Measurements from ENCODE around the gene CCDC167. TPM values are rescaled to one million over a fixed set of nuclear protein-coding genes. Genes with fewer than 3 reads are reported as not detected.

CCDC167 gene
- total and polyA plus RNA-seq, 8 donors, result 4.3 to 12.4 (median 7.0) TPM

- intact Hi-C loops (cut with DNase I), result loop anchor here in 1 of 3 donors (5.0 kb wide), 2 partner anchors 87 to 212 kb away; no protein-coding TSS in a partner anchor
- H3K27me3 ChIP-seq, result no peaks in the 10 kb centered on the region
- TF ChIP-seq CTCF (IDR thresholded peaks at IDR 0.05), result no peak
- WGBS, 2 donors, result 73 to 80% methylated on average over 1 of the region's 1 CpG
- ATAC-seq (no peak), FAIRE-seq (no peak), DNase-seq (no peak)
- peaks cover 1 to 19% (median 3%) of the 10 kb centered on the region in 3 donors for H3K36me3 ChIP-seq
- H3K4me1 ChIP-seq, result no peaks in the 10 kb centered on the region
- no peaks in the 10 kb centered on the region for H3K9me3 ChIP-seq
- no peak overlapping the region for H3K4me3 ChIP-seq
- H3K27ac ChIP-seq, result no peak overlapping the region
These were observed 19.5 kb downstream of the CCDC167 start for GRCh38 chr6:37480118-37480736.

GRCh38 chr6:37479266-37479854 lies 20.3 kb downstream of the CCDC167 start:
- peaks cover 3 to 28% (median 9%) of the 10 kb centered on the region in 3 donors for H3K36me3 ChIP-seq

GRCh38 chr6:37478827-37479226 lies 20.9 kb downstream of the CCDC167 start:
- DNase-seq, result no peak
- Histone ChIP-seq H3K27ac (no peak overlapping the region), H3K27me3 (no peaks in the 10 kb centered on the region), H3K36me3 (peaks cover 3 to 31% (median 9%) of the 10 kb centered on the region in 3 donors), H3K9me3 (no peaks in the 10 kb centered on the region), H3K4me3 (no peak overlapping the region), H3K4me1 (no peaks in the 10 kb centered on the region)
- 88 to 95% methylated on average over 7 of the region's 7 CpGs for WGBS, 2 donors
- FAIRE-seq, result no peak
- intact Hi-C loops (cut with DNase I), result no loop called here
- ATAC-seq, result no peak
- no peak for TF ChIP-seq CTCF (IDR thresholded peaks at IDR 0.05)

More at GRCh38 chr6:37479266-37479854, 20.3 kb downstream of the CCDC167 start:
- intact Hi-C loops (cut with DNase I), result no loop called here
- WGBS, 2 donors, result 91 to 96% methylated on average over 6 of the region's 6 CpGs
- no peak for TF ChIP-seq CTCF (IDR thresholded peaks at IDR 0.05)
- FAIRE-seq (no peak), DNase-seq (no peak), ATAC-seq (no peak)
- no peaks in the 10 kb centered on the region for H3K9me3 ChIP-seq
- H3K27ac ChIP-seq, result no peak overlapping the region
- H3K4me1 ChIP-seq, result no peaks in the 10 kb centered on the region
- H3K27me3 ChIP-seq, result no peaks in the 10 kb centered on the region
- no peak overlapping the region for H3K4me3 ChIP-seq

- Histone ChIP-seq H3K9me3 (no peaks in the 10 kb centered on the region), H3K36me3 (peaks cover 3 to 33% (median 9%) of the 10 kb centered on the region in 3 donors), H3K4me3 (no peak overlapping the region), H3K27me3 (no peaks in the 10 kb centered on the region), H3K27ac (no peak overlapping the region), H3K4me1 (no peaks in the 10 kb centered on the region)
- ATAC-seq, result no peak
- 87 to 89% methylated on average over 18 of the region's 18 CpGs for WGBS, 2 donors
- no peak for FAIRE-seq
- intact Hi-C loops (cut with DNase I), result no loop called here
- DNase-seq, result no peak
- no peak for TF ChIP-seq CTCF (IDR thresholded peaks at IDR 0.05)
These were observed 21.8 kb downstream of the CCDC167 start for GRCh38 chr6:37477656-37478435.
